Measurements from ENCODE around the gene FAM120B.

Gene FAM120B

GRCh38 chr6:170448317-170448716 lies 141.8 kb downstream of the FAM120B start:
- no peak for DNase-seq

- DNase-seq: no peak
Measured at GRCh38 chr6:170448751-170449630, 142.4 kb downstream of the FAM120B start.

- peak; percentile 58 for DNase-seq
Measured at GRCh38 chr6:170449835-170450753, 143.5 kb downstream of the FAM120B start.

DNA sequence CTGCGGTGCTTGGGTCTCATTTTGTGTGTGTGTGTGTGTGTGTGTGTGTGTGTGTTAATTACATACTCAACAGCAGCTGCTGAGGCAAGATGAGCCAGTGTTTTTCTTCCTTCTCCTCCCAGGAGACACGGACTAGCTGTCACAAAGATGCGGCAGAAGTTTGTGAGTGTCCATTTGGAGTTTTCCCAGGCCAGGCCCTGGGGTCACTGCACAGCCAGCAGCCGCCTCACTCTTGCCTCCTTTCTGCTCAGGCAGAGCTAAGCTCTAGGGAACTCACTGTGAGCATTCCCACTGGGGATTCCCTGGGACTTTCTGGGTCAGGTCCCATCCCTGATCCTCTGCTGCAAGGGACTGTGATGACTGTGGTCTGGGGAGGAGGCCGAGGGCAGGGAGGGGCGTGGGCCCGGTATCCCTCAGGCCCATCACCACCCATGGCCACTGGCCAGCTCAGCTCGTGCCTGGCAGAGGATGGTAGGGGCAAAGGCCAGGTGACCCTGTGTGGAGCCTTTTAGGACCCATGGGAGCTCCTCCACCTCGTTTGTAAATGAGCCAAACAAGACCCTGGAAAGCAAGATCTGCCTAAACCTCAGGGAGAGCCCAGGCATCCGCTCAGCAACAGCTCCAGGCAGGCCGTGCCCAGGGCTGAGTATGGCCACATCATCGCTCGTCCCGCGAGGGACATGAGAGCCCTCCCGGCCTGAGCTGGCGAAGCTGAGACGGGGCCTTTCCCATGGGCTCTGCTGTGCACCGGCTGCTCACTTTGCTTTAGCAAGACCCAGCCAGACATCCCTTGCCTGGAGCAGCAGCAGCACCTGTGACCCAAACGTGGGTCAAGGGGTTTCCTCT lies 144.6 kb downstream of the FAM120B start:
- DNase-seq: peak; percentile 62

- DNase-seq: no peak
Measured at GRCh38 chr6:170451762-170452651, 145.4 kb downstream of the FAM120B start.

GRCh38 chr6:170452767-170453545 lies 146.4 kb downstream of the FAM120B start:
- no peak for DNase-seq

DNA sequence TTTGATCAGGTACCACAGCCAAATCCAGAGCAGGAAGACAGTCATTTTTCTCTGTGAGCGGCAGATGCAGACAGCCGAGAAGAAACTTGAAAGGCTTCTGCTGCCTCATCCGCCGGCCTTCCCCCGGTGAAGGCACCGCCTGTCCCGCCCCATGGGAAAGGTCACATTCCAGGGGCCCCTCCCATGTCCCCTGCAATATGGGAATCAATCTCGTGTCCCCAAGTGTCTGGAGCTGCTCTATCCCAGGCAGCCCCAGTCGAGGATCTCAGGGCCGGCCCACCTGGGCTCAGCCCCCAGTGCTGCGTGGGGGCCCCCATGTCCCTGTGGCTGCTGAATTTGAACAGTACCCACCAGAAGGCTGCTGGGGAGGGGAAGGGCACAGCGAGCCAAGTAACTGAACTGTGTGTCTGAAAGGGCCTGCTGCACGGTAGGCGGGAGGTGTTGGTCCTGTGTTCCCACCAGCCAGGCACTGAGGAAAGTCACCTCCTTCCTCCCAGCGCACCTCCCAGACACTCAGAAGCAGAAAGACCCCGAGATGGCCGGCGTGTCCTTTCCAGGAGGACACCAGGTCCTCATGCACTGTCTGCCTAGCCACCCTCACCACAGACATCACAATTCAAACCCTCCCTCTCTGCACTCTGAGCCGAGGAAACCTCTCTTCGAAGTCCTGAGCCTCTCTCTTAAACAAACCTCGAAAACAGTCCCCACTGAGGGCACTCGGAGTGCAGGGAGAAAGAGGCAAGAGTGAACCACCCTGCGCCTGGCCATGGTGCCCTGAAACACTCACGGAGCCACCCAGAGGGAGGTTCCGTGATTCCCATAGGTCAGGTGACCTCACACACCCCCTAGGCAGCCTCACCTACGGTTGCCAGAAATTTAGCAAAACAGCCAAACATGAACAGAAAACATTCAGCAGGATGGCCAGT lies 147.3 kb downstream of the FAM120B start:
- DNase-seq: no peak

DNA sequence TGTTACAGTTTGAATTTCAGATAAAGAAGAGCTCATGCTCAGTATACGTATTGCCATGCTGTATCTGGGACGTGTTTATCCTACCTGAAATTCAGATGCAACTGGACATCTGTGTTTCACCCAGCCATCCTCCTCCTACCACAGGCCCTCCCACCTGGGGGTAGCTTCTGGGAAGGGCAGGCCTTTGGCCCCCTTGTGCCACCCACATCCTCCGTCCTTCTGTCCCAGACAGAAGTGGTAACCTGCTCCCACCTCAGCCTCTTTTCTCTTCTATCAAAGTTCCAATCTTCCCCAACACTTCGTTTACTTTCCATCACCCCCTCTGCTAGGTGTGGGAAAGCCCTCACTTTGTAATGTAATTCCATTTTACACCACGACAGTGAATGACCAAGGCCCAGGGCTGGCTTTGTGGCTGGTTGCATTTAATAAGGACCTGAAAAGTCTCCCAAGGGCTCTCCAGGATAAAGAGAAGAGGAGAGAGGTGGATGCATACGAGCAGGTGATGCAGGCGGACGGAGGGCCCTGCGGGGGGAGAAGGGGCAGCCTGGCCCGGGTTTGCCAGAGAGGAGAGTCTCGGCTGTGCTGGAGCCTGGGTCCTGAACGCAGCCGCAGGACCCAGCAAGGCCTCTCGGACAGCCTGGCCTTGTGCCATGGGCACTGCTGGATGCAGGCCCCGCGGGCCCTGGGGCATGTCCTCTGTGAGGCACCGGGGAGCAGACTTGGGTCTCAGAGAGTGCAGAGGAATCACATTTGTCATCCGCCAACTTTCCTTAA lies 148.1 kb downstream of the FAM120B start:
- DNase-seq: no peak

DNA sequence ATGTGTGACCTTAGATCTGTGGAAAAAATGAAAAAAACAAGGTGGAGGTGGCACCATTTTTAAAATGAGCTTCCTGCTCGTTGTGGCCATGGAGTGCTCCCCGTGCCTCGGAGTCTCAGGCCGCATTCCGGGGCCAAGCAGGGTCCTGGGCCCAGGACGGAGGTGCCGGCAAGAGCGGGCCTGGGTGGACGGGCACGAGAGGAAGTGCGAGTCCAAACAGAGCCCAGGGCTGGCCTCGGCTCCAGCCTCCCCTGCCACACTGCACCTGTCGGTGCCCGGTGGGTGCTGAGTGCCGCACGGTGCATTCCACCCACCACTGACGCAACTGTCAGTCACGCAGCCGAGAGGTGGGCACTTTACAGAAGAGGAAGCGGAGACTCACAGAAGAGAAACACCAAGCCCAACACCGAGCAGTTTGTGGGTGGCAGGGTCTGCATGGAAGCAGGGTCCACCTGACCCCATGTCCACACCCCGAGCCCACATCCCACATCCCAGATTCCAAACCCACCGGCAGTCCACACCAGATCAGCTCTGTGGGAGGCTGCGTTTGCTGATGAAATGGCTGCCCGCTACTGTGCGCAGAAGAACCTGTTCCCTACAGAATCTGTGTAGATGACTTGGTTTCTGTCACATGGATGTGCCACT lies 148.9 kb downstream of the FAM120B start:
- DNase-seq: no peak

GRCh38 chr6:170456334-170456733 lies 149.8 kb downstream of the FAM120B start:
- DNase-seq: no peak
